ENCODE measurements around the gene EFHC1. TPM values are rescaled to one million over a fixed set of nuclear protein-coding genes. Genes with fewer than 3 reads are reported as not detected.

The EFHC1 gene
- total and polyA plus RNA-seq, 2 experiments from 2014 or later, result 17.4 to 18.3 TPM

DNA sequence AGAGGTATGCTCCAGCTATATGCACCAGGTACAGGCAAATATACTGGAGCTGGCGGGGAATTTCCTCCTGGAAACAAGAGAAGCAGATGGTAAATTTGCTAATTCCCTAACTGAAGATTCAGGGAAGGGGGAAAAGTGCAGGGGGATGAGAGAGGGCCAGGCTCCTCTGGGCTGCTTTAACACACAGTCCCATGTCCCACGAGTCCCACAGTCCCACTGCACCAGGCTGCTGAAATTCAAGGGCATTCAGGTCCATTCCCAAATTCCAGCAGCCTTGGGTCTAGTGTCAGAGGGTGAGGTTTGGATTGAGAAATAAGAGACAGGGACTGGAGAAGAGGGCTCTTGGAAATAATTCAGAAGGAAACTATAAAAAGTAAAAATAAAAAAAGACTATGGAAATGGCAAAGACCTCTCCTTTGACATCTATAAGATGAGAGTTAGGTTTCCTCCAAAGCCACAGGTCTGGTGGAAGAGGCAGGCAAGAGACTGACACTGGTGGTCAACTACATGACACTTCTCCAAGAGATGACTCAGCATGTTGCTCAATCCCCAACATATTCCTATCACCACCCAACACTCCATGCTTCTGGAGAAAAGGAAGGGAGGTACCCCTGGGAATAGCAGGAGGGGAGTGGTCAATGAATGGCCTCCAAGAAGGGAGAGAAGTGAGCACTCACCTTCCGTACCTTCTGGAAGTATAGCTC, 87.6 kb downstream of the EFHC1 start:
- no peaks in the 10 kb centered on the region for H3K79me2 ChIP-seq
- WGBS (ENCODE audit: low lambda C conversion rate, missing lambda C conversion rate), result 98% methylated on average over 3 of the region's 3 CpGs

DNA sequence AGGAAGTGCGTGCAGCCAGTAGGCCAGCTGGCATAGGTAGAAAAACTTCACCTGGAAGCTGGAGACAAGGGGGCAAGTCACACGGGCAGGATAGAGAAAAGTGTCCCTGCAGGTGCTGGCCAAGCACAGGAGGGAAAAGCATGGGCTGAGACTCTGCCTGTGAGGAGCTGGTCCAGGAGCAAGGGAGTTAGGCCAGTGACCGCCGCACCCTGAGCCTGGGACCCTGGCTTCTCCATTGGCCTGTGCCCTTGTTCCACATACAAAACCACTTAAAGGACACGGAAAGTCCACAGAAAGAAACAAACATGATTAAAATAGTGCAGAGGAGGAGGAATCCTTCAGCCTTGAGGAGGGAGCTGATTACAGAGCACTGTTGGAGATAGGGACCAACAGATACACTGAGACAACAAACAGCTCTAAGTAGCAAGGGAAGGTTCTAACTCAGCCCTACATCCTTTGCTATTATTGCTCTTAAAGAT, 88.2 kb downstream of the EFHC1 start:
- WGBS (ENCODE audit: low lambda C conversion rate, missing lambda C conversion rate), result 98% methylated on average over 5 of the region's 5 CpGs
- Histone ChIP-seq H4K20me1 (ENCODE audit: insufficient read depth, poor library complexity, severe bottlenecking) (no peaks in the 10 kb centered on the region), H3K79me2 (no peaks in the 10 kb centered on the region), H3K27me3 (no peaks in the 10 kb centered on the region), H3K4me2 (no peak overlapping the region), H2AFZ (no peak overlapping the region), H3K27ac (no peak overlapping the region), H3K9me3 (ENCODE audit: low read depth) (no peaks in the 10 kb centered on the region), H3K36me3 (replicated peaks; ENCODE audit: insufficient read depth, low read depth) (peaks cover 4% of the 10 kb centered on the region), H3K4me3 (no peak overlapping the region), H3K4me1 (ENCODE audit: insufficient read depth) (peaks cover 14% of the 10 kb centered on the region), H3K9me2 (replicated peaks; ENCODE audit: insufficient read depth) (no peaks in the 10 kb centered on the region)
- DNase-seq (ENCODE audit: low spot score), result no peak
- TF ChIP-seq EZH2phosphoT487 (IDR thresholded peaks at IDR 0.05; ENCODE audit: low read depth, severe bottlenecking, unreplicated experiment) (no peak), EZH2 (IDR thresholded peaks at IDR 0.05; ENCODE audit: borderline replicate concordance) (no peak)
- TF ChIP-seq, protein P1, sequence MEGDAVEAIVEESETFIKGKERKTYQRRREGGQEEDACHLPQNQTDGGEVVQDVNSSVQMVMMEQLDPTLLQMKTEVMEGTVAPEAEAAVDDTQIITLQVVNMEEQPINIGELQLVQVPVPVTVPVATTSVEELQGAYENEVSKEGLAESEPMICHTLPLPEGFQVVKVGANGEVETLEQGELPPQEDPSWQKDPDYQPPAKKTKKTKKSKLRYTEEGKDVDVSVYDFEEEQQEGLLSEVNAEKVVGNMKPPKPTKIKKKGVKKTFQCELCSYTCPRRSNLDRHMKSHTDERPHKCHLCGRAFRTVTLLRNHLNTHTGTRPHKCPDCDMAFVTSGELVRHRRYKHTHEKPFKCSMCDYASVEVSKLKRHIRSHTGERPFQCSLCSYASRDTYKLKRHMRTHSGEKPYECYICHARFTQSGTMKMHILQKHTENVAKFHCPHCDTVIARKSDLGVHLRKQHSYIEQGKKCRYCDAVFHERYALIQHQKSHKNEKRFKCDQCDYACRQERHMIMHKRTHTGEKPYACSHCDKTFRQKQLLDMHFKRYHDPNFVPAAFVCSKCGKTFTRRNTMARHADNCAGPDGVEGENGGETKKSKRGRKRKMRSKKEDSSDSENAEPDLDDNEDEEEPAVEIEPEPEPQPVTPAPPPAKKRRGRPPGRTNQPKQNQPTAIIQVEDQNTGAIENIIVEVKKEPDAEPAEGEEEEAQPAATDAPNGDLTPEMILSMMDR (IDR thresholded peaks at IDR 0.05; ENCODE audit: poor library complexity), result no peak

More for the DNA sequence above, 87.6 kb downstream of the EFHC1 start:
- Histone ChIP-seq H3K9me3 (ENCODE audit: low read depth) (no peaks in the 10 kb centered on the region), H3K9me2 (replicated peaks; ENCODE audit: insufficient read depth) (no peaks in the 10 kb centered on the region), H3K4me2 (no peak overlapping the region), H3K27me3 (no peaks in the 10 kb centered on the region), H3K4me1 (ENCODE audit: insufficient read depth) (peaks cover 12% of the 10 kb centered on the region), H2AFZ (no peak overlapping the region), H3K36me3 (replicated peaks; ENCODE audit: insufficient read depth, low read depth) (peaks cover 2% of the 10 kb centered on the region), H3K4me3 (no peak overlapping the region), H3K27ac (no peak overlapping the region), H4K20me1 (ENCODE audit: insufficient read depth, poor library complexity, severe bottlenecking) (no peaks in the 10 kb centered on the region)
- TF ChIP-seq EZH2 (IDR thresholded peaks at IDR 0.05; ENCODE audit: borderline replicate concordance) (no peak), EZH2phosphoT487 (IDR thresholded peaks at IDR 0.05; ENCODE audit: low read depth, severe bottlenecking, unreplicated experiment) (no peak)
- TF ChIP-seq, protein P1 (IDR thresholded peaks at IDR 0.05; ENCODE audit: poor library complexity), result no peak
- no peak for DNase-seq (ENCODE audit: low spot score)

DNA sequence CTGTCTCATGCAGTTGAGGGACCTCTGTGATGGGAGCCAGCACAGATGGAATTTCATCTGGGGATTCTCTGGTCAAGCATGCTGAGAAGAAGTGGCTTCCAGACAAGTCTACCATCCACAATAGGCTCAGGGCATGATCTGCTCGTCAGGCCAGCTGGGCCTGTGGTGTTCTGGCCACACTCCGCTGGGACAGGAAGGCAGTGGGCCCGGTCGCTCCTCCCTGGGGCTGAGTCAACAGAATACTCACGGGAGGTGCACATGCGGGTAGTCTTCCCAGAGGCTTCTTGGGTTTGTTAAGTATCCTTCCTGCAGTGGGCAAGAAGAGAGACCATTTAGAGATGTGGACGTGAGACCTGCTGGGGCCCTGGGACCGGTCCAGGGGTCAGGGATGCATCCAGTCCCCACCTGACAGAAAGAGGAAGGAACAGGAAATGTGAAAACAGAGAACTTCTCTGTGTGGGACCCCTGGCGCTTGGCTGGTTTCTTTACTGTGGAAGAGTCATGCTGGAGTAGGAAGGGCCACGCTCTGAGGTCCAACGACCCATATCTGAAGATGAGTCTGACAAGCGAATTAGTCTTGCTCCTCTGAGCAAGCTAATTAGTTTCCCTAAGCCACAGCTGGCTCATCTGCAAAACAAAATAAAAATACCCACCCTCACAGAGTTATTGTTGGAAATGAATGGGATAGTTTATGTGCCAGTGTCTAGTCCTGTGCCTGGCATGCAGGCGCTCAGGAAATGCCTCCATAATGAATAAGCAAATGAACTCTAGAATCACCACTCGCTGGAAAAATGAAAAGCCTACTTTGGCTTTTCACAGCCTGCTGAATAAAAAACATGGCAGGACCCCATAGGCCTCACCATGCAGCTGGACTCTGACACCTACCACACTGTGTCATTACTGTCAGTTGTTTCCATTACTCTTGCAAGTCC, 89.4 kb downstream of the EFHC1 start:
- H3K4me3 ChIP-seq, result no peak overlapping the region
- no peak for DNase-seq (ENCODE audit: low spot score)
- H3K9me2 ChIP-seq (replicated peaks; ENCODE audit: insufficient read depth), result no peaks in the 10 kb centered on the region
- H3K9me3 ChIP-seq (ENCODE audit: low read depth), result no peaks in the 10 kb centered on the region
- no peaks in the 10 kb centered on the region for H3K79me2 ChIP-seq
- no peaks in the 10 kb centered on the region for H4K20me1 ChIP-seq (ENCODE audit: insufficient read depth, poor library complexity, severe bottlenecking)
- peaks cover 18% of the 10 kb centered on the region for H3K4me1 ChIP-seq (ENCODE audit: insufficient read depth)
- no peak overlapping the region for H3K27ac ChIP-seq
- no peak for TF ChIP-seq EZH2phosphoT487 (IDR thresholded peaks at IDR 0.05; ENCODE audit: low read depth, severe bottlenecking, unreplicated experiment)
- TF ChIP-seq EZH2 (IDR thresholded peaks at IDR 0.05; ENCODE audit: borderline replicate concordance), result no peak
- TF ChIP-seq, protein P1 (IDR thresholded peaks at IDR 0.05; ENCODE audit: poor library complexity), result no peak
- H3K36me3 ChIP-seq (replicated peaks; ENCODE audit: insufficient read depth, low read depth), result peaks cover 4% of the 10 kb centered on the region
- no peak overlapping the region for H2AFZ ChIP-seq
- H3K27me3 ChIP-seq, result no peaks in the 10 kb centered on the region
- WGBS (ENCODE audit: low lambda C conversion rate, missing lambda C conversion rate), result 92% methylated on average over 14 of the region's 14 CpGs
- no peak overlapping the region for H3K4me2 ChIP-seq
